HEK293 (cell line): ENCODE results near the gene LSP1.

Source experiments
- CTCF ChIA-PET: fragments of 350-600 bp; formaldehyde crosslinking; extraction: SDS; loops from one replicate; lab custom pipeline; 2021; ENCODE audit warnings: antibody characterized with exemption; lab: Yijun Ruan, JAX
- POLR2A ChIA-PET: fragments of 300-600 bp; formaldehyde crosslinking; extraction: SDS; loops from one replicate; lab custom pipeline; 2020; ENCODE audit warnings: antibody characterized with exemption, inconsistent platforms; lab: Yijun Ruan, JAX
- H3K27ac ChIP-seq: fragments of 200-500 bp; sonication (Bioruptor generic); 2 replicates; pipeline ENCODE4 v1.5.1; 2014; ENCODE audit warnings: low read depth, low read length, control low read depth, inconsistent platforms; ENCODE audit errors: extremely low read depth
- H3K36me3 ChIP-seq, 2 experiments: fragments of 200-500 bp in 1 of 2; sonication (Bioruptor generic) in 1 of 2; 1 replicate in 1 of 2; 2 replicates in 1 of 2; pipeline ENCODE4 v1.5.1; 2014 to 2017; ENCODE audit warnings: inconsistent platforms in 2 of 2, low read length in 2 of 2; ENCODE audit not compliant: control insufficient read depth in 2 of 2, insufficient read depth in 1 of 2
- H3K4me1 ChIP-seq: fragments of 200-500 bp; sonication (Bioruptor generic); 2 replicates; pipeline ENCODE4 v1.5.1; 2014; ENCODE audit warnings: mild to moderate bottlenecking, low read length, inconsistent platforms; ENCODE audit not compliant: control insufficient read depth, insufficient read depth
- H3K4me3 ChIP-seq: 2 replicates; pipeline ENCODE4 v1.5.1; 2011; ENCODE audit warnings: low read depth, mild to moderate bottlenecking, control low read depth, low read length, moderate library complexity
- H3K9me3 ChIP-seq: fragments of 200-500 bp; sonication (Bioruptor generic); 2 replicates; pipeline ENCODE4 v1.5.1; 2014; ENCODE audit warnings: low read depth, low read length, inconsistent platforms; ENCODE audit not compliant: control insufficient read depth, insufficient read depth
- BCL6B ChIP-seq: fragments of 450-650 bp; formaldehyde crosslinking; IDR thresholded peaks from 2 replicates; pipeline ENCODE4 v1.5.1; 2017; ENCODE audit warnings: missing biosample characterization, missing genetic modification characterization
- EGR2 ChIP-seq: fragments of 450-650 bp; formaldehyde crosslinking; IDR thresholded peaks from 2 replicates; pipeline ENCODE4 v1.5.1; 2016; ENCODE audit warnings: low read depth, missing biosample characterization, missing genetic modification characterization
- FEZF1 ChIP-seq: fragments of 450-650 bp; formaldehyde crosslinking; IDR thresholded peaks from 2 replicates; pipeline ENCODE4 v1.5.1; 2016; ENCODE audit warnings: missing biosample characterization, missing genetic modification characterization
- GLI4 ChIP-seq: fragments of 450-650 bp; formaldehyde crosslinking; IDR thresholded peaks from 2 replicates; pipeline ENCODE4 v1.5.1; 2016; ENCODE audit warnings: missing biosample characterization, missing genetic modification characterization
- INSM2 ChIP-seq: fragments of 450-650 bp; formaldehyde crosslinking; IDR thresholded peaks from 2 replicates; pipeline ENCODE4 v1.5.1; 2016; ENCODE audit warnings: missing biosample characterization, missing genetic modification characterization
- KLF1 ChIP-seq: fragments of 450-650 bp; formaldehyde crosslinking; IDR thresholded peaks from 2 replicates; pipeline ENCODE4 v1.5.1; 2016; ENCODE audit warnings: missing biosample characterization, missing genetic modification characterization
- ZBTB21 ChIP-seq: fragments of 450-650 bp; formaldehyde crosslinking; IDR thresholded peaks from 2 replicates; pipeline ENCODE4 v1.5.1; 2017; ENCODE audit warnings: missing biosample characterization, missing genetic modification characterization
- ZFP69B ChIP-seq: fragments of 450-650 bp; formaldehyde crosslinking; IDR thresholded peaks from 2 replicates; pipeline ENCODE4 v1.5.1; 2016; ENCODE audit warnings: missing biosample characterization, missing genetic modification characterization
- ZIC2 ChIP-seq: fragments of 450-650 bp; formaldehyde crosslinking; IDR thresholded peaks from 2 replicates; pipeline ENCODE4 v1.5.1; 2016; ENCODE audit warnings: missing biosample characterization, missing genetic modification characterization
- ZNF114 ChIP-seq: fragments of 450-650 bp; formaldehyde crosslinking; IDR thresholded peaks from 2 replicates; pipeline ENCODE4 v1.5.0; 2017; ENCODE audit warnings: missing biosample characterization, missing genetic modification characterization
- ZNF132 ChIP-seq: fragments of 450-650 bp; formaldehyde crosslinking; IDR thresholded peaks from 2 replicates; pipeline ENCODE4 v1.5.1; 2017; ENCODE audit warnings: missing biosample characterization, missing genetic modification characterization, borderline replicate concordance
- ZNF157 ChIP-seq: fragments of 450-650 bp; formaldehyde crosslinking; IDR thresholded peaks from 2 replicates; pipeline ENCODE4 v1.5.1; 2016; ENCODE audit warnings: missing biosample characterization, missing genetic modification characterization
- ZNF202 ChIP-seq: fragments of 450-650 bp; formaldehyde crosslinking; IDR thresholded peaks from 2 replicates; pipeline ENCODE4 v1.5.1; 2016; ENCODE audit warnings: missing biosample characterization, missing genetic modification characterization, borderline replicate concordance
- ZNF24 ChIP-seq: fragments of 450-650 bp; formaldehyde crosslinking; IDR thresholded peaks from 2 replicates; pipeline ENCODE4 v1.5.1; 2016; ENCODE audit warnings: missing biosample characterization, missing genetic modification characterization
- ZNF324 ChIP-seq: fragments of 450-650 bp; formaldehyde crosslinking; IDR thresholded peaks from 2 replicates; pipeline ENCODE4 v1.5.1; 2016; ENCODE audit warnings: missing biosample characterization, missing genetic modification characterization
- ZNF391 ChIP-seq: fragments of 450-650 bp; formaldehyde crosslinking; IDR thresholded peaks from 2 replicates; pipeline ENCODE4 v1.5.1; 2016; ENCODE audit warnings: low read depth, missing biosample characterization, missing genetic modification characterization, borderline replicate concordance
- ZNF398 ChIP-seq: fragments of 450-650 bp; formaldehyde crosslinking; IDR thresholded peaks from 2 replicates; pipeline ENCODE4 v1.5.1; 2017; ENCODE audit warnings: missing biosample characterization, missing genetic modification characterization
- ZNF510 ChIP-seq: fragments of 450-650 bp; formaldehyde crosslinking; IDR thresholded peaks from 2 replicates; pipeline ENCODE4 v1.5.1; 2018; ENCODE audit warnings: mild to moderate bottlenecking, missing genetic modification characterization, missing biosample characterization; ENCODE audit not compliant: insufficient replicate concordance
- ZNF544 ChIP-seq: fragments of 450-650 bp; formaldehyde crosslinking; IDR thresholded peaks from 2 replicates; pipeline ENCODE4 v1.5.0; 2017; ENCODE audit warnings: missing biosample characterization, missing genetic modification characterization
- ZNF548 ChIP-seq: fragments of 450-650 bp; formaldehyde crosslinking; IDR thresholded peaks from 2 replicates; pipeline ENCODE4 v1.5.1; 2016; ENCODE audit warnings: missing biosample characterization, missing genetic modification characterization
- ZNF654 ChIP-seq: fragments of 450-650 bp; formaldehyde crosslinking; IDR thresholded peaks from 2 replicates; pipeline ENCODE4 v1.5.1; 2016; ENCODE audit warnings: low read depth, missing biosample characterization, missing genetic modification characterization
- ZNF670 ChIP-seq: fragments of 450-650 bp; formaldehyde crosslinking; IDR thresholded peaks from 2 replicates; pipeline ENCODE4 v1.5.1; 2016; ENCODE audit warnings: missing biosample characterization, missing genetic modification characterization, low read depth
- ZNF777 ChIP-seq: fragments of 450-650 bp; formaldehyde crosslinking; IDR thresholded peaks from 2 replicates; pipeline ENCODE4 v1.5.1; 2017; ENCODE audit warnings: missing biosample characterization, missing genetic modification characterization, borderline replicate concordance
- ZSCAN18 ChIP-seq: fragments of 450-650 bp; formaldehyde crosslinking; IDR thresholded peaks from 2 replicates; pipeline ENCODE4 v1.5.1; 2016; ENCODE audit warnings: missing biosample characterization, missing genetic modification characterization
- ZXDB ChIP-seq: fragments of 450-650 bp; formaldehyde crosslinking; IDR thresholded peaks from 2 replicates; pipeline ENCODE4 v1.5.1; 2016; ENCODE audit warnings: missing biosample characterization, missing genetic modification characterization

Gene LSP1

GRCh38 chr11:1928470-1928890 lies 75.6 kb downstream of the LSP1 start:
- H3K9me3 ChIP-seq, result no peaks in the 10 kb centered on the region
- H3K4me1 ChIP-seq, result no peaks in the 10 kb centered on the region
- ChIA-PET CTCF (no interaction called here), POLR2A (no interaction called here)
- no peaks in the 10 kb centered on the region for H3K36me3 ChIP-seq
- TF ChIP-seq ZNF670 (tag by site-specific recombination), result no peak
- no peak for TF ChIP-seq ZNF391
- TF ChIP-seq ZBTB21 (tag by site-specific recombination), result no peak
- no peak overlapping the region for H3K27ac ChIP-seq
- no peak overlapping the region for H3K4me3 ChIP-seq

- H3K27ac ChIP-seq, result no peak overlapping the region
- ChIA-PET POLR2A (no interaction called here), CTCF (no interaction called here)
Measured at GRCh38 chr11:1928891-1929541, 76.1 kb downstream of the LSP1 start.

GRCh38 chr11:1929621-1930461 lies 77.0 kb downstream of the LSP1 start:
- ChIA-PET CTCF (interaction anchor here (0.6 kb wide), 1 partner anchor 9 kb away, joined by 5 read pairs; no protein-coding TSS in a partner anchor), POLR2A (no interaction called here)
- no peaks in the 10 kb centered on the region for H3K9me3 ChIP-seq
- no peak overlapping the region for H3K4me3 ChIP-seq
- TF ChIP-seq ZNF510 (tag by site-specific recombination), result no peak
- TF ChIP-seq BCL6B (tag by site-specific recombination), result no peak
- no peak for TF ChIP-seq ZNF24 (tag by site-specific recombination)
- no peak for TF ChIP-seq ZNF202 (tag by site-specific recombination)
- no peak for TF ChIP-seq INSM2 (tag by site-specific recombination)
- no peak for TF ChIP-seq ZNF654 (tag by site-specific recombination)
- no peak for TF ChIP-seq ZNF398 (tag by site-specific recombination)
- TF ChIP-seq ZFP69B, result no peak
- TF ChIP-seq ZSCAN18 (tag by site-specific recombination), result no peak
- no peak for TF ChIP-seq ZNF114 (tag by site-specific recombination)
- TF ChIP-seq ZIC2, result no peak
- no peak for TF ChIP-seq ZNF548
- TF ChIP-seq ZXDB (tag by site-specific recombination), result no peak
- no peak for TF ChIP-seq ZNF777 (tag by site-specific recombination)
- no peaks in the 10 kb centered on the region for H3K4me1 ChIP-seq
- H3K27ac ChIP-seq, result no peak overlapping the region
- H3K36me3 ChIP-seq, result no peaks in the 10 kb centered on the region

More at GRCh38 chr11:1928891-1929541, 76.1 kb downstream of the LSP1 start:
- Histone ChIP-seq H3K4me1 (no peaks in the 10 kb centered on the region), H3K9me3 (no peaks in the 10 kb centered on the region), H3K36me3 (no peaks in the 10 kb centered on the region), H3K4me3 (no peak overlapping the region)
- no peak for TF ChIP-seq EGR2
- TF ChIP-seq ZNF324 (tag by site-specific recombination), result no peak
- no peak for TF ChIP-seq FEZF1 (tag by site-specific recombination)
- TF ChIP-seq KLF1, result no peak
- no peak for TF ChIP-seq ZNF544 (tag by site-specific recombination)
- TF ChIP-seq ZNF391, result no peak
- no peak for TF ChIP-seq ZFP69B
- TF ChIP-seq GLI4, result no peak
- no peak for TF ChIP-seq ZNF132
- no peak for TF ChIP-seq ZNF157
- TF ChIP-seq, all 188 proteins: peak for 0
